ENCODE results near the gene DCBLD1. TPM values are rescaled to one million over a fixed set of nuclear protein-coding genes. Genes with fewer than 3 reads are reported as not detected.

Gene DCBLD1
- total and polyA plus RNA-seq, 4 donors: 10.0 to 38.1 (median 13.0) TPM

DNA sequence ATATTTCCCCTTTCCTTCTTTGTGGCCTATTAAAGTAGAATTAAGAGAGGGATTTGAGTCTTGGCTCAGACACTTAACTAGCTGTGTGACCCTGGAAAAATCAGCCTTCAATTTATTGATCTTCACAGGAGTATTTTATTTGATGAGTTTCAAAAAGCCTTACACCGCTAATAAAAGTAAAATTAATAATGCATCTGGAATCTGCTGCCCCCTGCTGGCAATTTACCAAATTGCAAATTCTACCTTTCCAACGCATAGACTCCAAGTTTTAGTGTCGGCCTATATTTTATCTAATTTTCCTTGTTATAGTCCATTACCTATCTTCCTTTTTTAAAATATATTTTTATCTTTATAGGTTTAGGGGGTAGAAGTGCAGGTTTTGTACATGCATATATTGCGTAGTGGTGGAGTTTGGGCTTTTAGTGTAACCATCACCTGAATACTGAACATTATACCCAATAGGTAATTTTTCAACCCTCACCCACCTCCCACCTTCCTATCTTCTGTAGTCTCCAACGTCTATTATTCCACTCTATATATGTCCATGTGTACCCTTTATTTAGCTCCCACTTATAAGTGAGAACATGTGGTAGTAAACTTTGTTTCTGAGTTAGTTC is 73.5 kb downstream of the DCBLD1 start:
- 22 to 23% methylated on average over 5 of the region's 5 CpGs for WGBS, 2 donors
- Histone ChIP-seq H3K9ac (ENCODE audit: insufficient read depth in 1 of 2, low read length in 2 of 2) (no peak overlapping the region), H3K36me3 (ENCODE audit: control insufficient read depth in 4 of 4, insufficient read depth in 4 of 4, low read length in 4 of 4) (peaks cover 0 to 3% (median 0%) of the 10 kb centered on the region in 4 donors), H3K4me3 (no peak overlapping the region), H3K27ac (ENCODE audit: low read depth in 1 of 2, low read length in 1 of 2) (no peak overlapping the region), H3K27me3 (ENCODE audit: control insufficient read depth in 3 of 3, insufficient read depth in 3 of 3, low read length in 2 of 3) (no peaks in the 10 kb centered on the region), H3K4me1 (ENCODE audit: control insufficient read depth in 5 of 5, insufficient read depth in 5 of 5, low read length in 5 of 5) (peaks cover 0 to 4% (median 0%) of the 10 kb centered on the region in 5 donors), H3K9me3 (ENCODE audit: control insufficient read depth in 4 of 4, insufficient read depth in 3 of 4, low read length in 3 of 4) (no peaks in the 10 kb centered on the region)
- DNase-seq (peak; percentile 49 to 71 (median 69)), ATAC-seq (ENCODE audit: insufficient read depth, low FRiP score) (no peak)
- TF ChIP-seq, protein P1, sequence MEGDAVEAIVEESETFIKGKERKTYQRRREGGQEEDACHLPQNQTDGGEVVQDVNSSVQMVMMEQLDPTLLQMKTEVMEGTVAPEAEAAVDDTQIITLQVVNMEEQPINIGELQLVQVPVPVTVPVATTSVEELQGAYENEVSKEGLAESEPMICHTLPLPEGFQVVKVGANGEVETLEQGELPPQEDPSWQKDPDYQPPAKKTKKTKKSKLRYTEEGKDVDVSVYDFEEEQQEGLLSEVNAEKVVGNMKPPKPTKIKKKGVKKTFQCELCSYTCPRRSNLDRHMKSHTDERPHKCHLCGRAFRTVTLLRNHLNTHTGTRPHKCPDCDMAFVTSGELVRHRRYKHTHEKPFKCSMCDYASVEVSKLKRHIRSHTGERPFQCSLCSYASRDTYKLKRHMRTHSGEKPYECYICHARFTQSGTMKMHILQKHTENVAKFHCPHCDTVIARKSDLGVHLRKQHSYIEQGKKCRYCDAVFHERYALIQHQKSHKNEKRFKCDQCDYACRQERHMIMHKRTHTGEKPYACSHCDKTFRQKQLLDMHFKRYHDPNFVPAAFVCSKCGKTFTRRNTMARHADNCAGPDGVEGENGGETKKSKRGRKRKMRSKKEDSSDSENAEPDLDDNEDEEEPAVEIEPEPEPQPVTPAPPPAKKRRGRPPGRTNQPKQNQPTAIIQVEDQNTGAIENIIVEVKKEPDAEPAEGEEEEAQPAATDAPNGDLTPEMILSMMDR (IDR thresholded peaks at IDR 0.05; ENCODE audit: control extremely low read depth, extremely low read depth): peak; percentile 74

GRCh38 chr6:117557951-117558350 is 75.5 kb downstream of the DCBLD1 start:
- TF ChIP-seq, protein P1 (IDR thresholded peaks at IDR 0.05; ENCODE audit: control extremely low read depth, extremely low read depth): no peak
- 87 to 89% methylated on average over 3 of the region's 3 CpGs for WGBS, 2 donors

DNA sequence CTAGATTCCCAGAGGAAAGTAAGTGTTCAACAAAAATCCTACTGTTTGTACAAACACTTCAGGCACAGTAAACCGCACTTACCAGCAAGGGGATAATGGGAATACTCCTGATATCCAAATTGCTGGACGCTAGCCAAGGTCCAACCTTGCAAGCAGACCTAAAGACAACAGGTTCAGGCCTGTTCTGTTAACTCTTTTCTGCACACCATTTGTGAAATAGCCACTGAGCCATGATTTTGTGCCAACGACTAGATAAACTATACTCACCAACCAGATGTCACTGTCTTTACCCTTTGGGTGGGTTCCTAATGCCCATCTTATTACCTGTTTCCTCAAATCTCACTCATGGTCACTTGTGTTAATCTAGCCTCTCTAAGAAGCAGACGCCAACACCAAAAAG is 76.3 kb downstream of the DCBLD1 start:
- H3K36me3 ChIP-seq (ENCODE audit: control insufficient read depth in 4 of 4, insufficient read depth in 4 of 4, low read length in 4 of 4): peaks cover 0 to 5% (median 4%) of the 10 kb centered on the region in 4 donors
- TF ChIP-seq, protein P1 (IDR thresholded peaks at IDR 0.05; ENCODE audit: control extremely low read depth, extremely low read depth): no peak
- no peaks in the 10 kb centered on the region for H3K27me3 ChIP-seq (ENCODE audit: control insufficient read depth in 3 of 3, insufficient read depth in 3 of 3, low read length in 2 of 3)
- DNase-seq (no peak), ATAC-seq (ENCODE audit: insufficient read depth, low FRiP score) (no peak)
- 88 to 97% methylated on average over 4 of the region's 4 CpGs for WGBS, 2 donors
- no peak overlapping the region for H3K27ac ChIP-seq (ENCODE audit: low read depth in 1 of 2, low read length in 1 of 2)
- H3K9me3 ChIP-seq (ENCODE audit: control insufficient read depth in 4 of 4, insufficient read depth in 3 of 4, low read length in 3 of 4): no peaks in the 10 kb centered on the region
- no peak overlapping the region for H3K4me3 ChIP-seq
- peaks cover 0 to 4% (median 0%) of the 10 kb centered on the region in 5 donors for H3K4me1 ChIP-seq (ENCODE audit: control insufficient read depth in 5 of 5, insufficient read depth in 5 of 5, low read length in 5 of 5)
- no peak overlapping the region for H3K9ac ChIP-seq (ENCODE audit: insufficient read depth in 1 of 2, low read length in 2 of 2)

More at GRCh38 chr6:117557951-117558350, 75.5 kb downstream of the DCBLD1 start:
- Histone ChIP-seq H3K9ac (ENCODE audit: insufficient read depth in 1 of 2, low read length in 2 of 2) (no peak overlapping the region), H3K36me3 (ENCODE audit: control insufficient read depth in 4 of 4, insufficient read depth in 4 of 4, low read length in 4 of 4) (peaks cover 0 to 4% (median 1%) of the 10 kb centered on the region in 4 donors), H3K27me3 (ENCODE audit: control insufficient read depth in 3 of 3, insufficient read depth in 3 of 3, low read length in 2 of 3) (no peaks in the 10 kb centered on the region), H3K27ac (ENCODE audit: low read depth in 1 of 2, low read length in 1 of 2) (no peak overlapping the region), H3K4me1 (ENCODE audit: control insufficient read depth in 5 of 5, insufficient read depth in 5 of 5, low read length in 5 of 5) (peaks cover 0 to 4% (median 0%) of the 10 kb centered on the region in 5 donors), H3K4me3 (no peak overlapping the region), H3K9me3 (ENCODE audit: control insufficient read depth in 4 of 4, insufficient read depth in 3 of 4, low read length in 3 of 4) (no peaks in the 10 kb centered on the region)
- DNase-seq (peak in 2 of 3 donors; percentile 21 to 34), ATAC-seq (ENCODE audit: insufficient read depth, low FRiP score) (no peak)

Data from lung (tissue), 12 donors.